SK-N-SH treated with all-trans-retinoic acid at 6 μM for 48 hours (cell line): ENCODE results near the gene HIVEP2.

Source experiments
- ARNTL ChIP-seq: fragments of 450-650 bp; formaldehyde crosslinking; IDR thresholded peaks from 2 replicates; pipeline ENCODE4 v1.5.0; 2020; ENCODE audit warnings: low read depth, mild to moderate bottlenecking, moderate library complexity, borderline replicate concordance
- BACH2 ChIP-seq: fragments of 250-450 bp; sonication (Bioruptor Pico); IDR thresholded peaks from 2 replicates; pipeline ENCODE4 v1.9.0; 2021; ENCODE audit warnings: mild to moderate bottlenecking, borderline replicate concordance
- GLIS3 ChIP-seq: fragments of 250-450 bp; sonication (Bioruptor Pico); IDR thresholded peaks from 2 replicates; pipeline ENCODE4 v1.5.0; 2020; ENCODE audit warnings: mild to moderate bottlenecking, moderate library complexity
- ISL1 ChIP-seq: fragments of 250-450 bp; sonication (Bioruptor Pico); IDR thresholded peaks from 2 replicates; pipeline ENCODE4 v2.1.2; 2022; ENCODE audit warnings: mild to moderate bottlenecking, moderate library complexity
- OSR1 ChIP-seq: fragments of 250-450 bp; sonication (Bioruptor Pico); IDR thresholded peaks from 2 replicates; pipeline ENCODE4 v1.8.0; 2022; ENCODE audit warnings: moderate library complexity, mild to moderate bottlenecking, inconsistent platforms
- RARB ChIP-seq: fragments of 250-450 bp; sonication (Bioruptor Pico); IDR thresholded peaks from 2 replicates; pipeline ENCODE4 v1.8.0; 2021; ENCODE audit warnings: mild to moderate bottlenecking, moderate library complexity
- SNAI2 ChIP-seq: fragments of 250-450 bp; sonication (Bioruptor Pico); IDR thresholded peaks from 2 replicates; pipeline ENCODE4 v1.5.0; 2020; ENCODE audit warnings: mild to moderate bottlenecking, moderate library complexity
- ZC3H10 ChIP-seq: fragments of 250-450 bp; sonication (Bioruptor Pico); IDR thresholded peaks from 2 replicates; pipeline ENCODE4 v1.5.1; 2021; ENCODE audit warnings: mild to moderate bottlenecking, moderate library complexity
- ZFP3 ChIP-seq: fragments of 250-450 bp; sonication (Bioruptor Pico); IDR thresholded peaks from 2 replicates; pipeline ENCODE4 v1.5.0; 2020; ENCODE audit warnings: mild to moderate bottlenecking, moderate library complexity
- ZFP30 ChIP-seq: fragments of 450-650 bp; formaldehyde crosslinking; IDR thresholded peaks from 2 replicates; pipeline ENCODE4 v1.5.0; 2022; ENCODE audit warnings: mild to moderate bottlenecking, moderate library complexity
- ZNF70 ChIP-seq: fragments of 450-650 bp; formaldehyde crosslinking; IDR thresholded peaks from 2 replicates; pipeline ENCODE4 v1.5.0; 2020; ENCODE audit warnings: mild to moderate bottlenecking, moderate library complexity
- TF ChIP-seq, protein P1 (sequence below): fragments of 250-450 bp; sonication (Bioruptor Pico); IDR thresholded peaks from 2 replicates; pipeline ENCODE4 v1.5.1; 2020; ENCODE audit warnings: low read depth, mild to moderate bottlenecking, moderate library complexity
- TF ChIP-seq, protein P2 (sequence below): fragments of 250-450 bp; sonication (Bioruptor Pico); IDR thresholded peaks from 2 replicates; pipeline ENCODE4 v1.8.0; 2020; ENCODE audit warnings: mild to moderate bottlenecking, moderate library complexity, borderline replicate concordance

DNA sequence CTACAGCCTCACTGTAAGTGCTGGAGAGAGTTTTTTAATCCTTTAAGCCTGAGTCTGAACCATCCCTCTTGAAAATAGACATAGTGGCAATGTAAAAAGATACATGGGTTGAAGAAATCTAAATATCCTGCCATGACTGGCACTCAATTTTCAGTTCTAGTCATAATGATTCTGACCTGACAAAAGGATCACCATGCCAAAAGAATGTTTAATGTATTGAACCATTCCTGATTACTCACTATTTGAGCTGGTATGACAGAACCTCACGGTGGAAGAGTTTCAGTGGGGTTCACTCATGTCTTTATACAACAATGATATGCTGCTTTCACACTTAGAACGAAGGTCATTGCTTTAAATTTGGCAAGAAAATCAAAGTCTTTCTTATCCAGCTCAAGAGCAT lies 93.4 kb downstream of the HIVEP2 start:
- TF ChIP-seq BACH2 (CRISPR knock-in tag): no peak
- TF ChIP-seq, protein P1, sequence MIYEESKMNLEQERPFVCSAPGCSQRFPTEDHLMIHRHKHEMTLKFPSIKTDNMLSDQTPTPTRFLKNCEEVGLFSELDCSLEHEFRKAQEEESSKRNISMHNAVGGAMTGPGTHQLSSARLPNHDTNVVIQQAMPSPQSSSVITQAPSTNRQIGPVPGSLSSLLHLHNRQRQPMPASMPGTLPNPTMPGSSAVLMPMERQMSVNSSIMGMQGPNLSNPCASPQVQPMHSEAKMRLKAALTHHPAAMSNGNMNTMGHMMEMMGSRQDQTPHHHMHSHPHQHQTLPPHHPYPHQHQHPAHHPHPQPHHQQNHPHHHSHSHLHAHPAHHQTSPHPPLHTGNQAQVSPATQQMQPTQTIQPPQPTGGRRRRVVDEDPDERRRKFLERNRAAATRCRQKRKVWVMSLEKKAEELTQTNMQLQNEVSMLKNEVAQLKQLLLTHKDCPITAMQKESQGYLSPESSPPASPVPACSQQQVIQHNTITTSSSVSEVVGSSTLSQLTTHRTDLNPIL (CRISPR knock-in tag): no peak
- TF ChIP-seq, protein P2, sequence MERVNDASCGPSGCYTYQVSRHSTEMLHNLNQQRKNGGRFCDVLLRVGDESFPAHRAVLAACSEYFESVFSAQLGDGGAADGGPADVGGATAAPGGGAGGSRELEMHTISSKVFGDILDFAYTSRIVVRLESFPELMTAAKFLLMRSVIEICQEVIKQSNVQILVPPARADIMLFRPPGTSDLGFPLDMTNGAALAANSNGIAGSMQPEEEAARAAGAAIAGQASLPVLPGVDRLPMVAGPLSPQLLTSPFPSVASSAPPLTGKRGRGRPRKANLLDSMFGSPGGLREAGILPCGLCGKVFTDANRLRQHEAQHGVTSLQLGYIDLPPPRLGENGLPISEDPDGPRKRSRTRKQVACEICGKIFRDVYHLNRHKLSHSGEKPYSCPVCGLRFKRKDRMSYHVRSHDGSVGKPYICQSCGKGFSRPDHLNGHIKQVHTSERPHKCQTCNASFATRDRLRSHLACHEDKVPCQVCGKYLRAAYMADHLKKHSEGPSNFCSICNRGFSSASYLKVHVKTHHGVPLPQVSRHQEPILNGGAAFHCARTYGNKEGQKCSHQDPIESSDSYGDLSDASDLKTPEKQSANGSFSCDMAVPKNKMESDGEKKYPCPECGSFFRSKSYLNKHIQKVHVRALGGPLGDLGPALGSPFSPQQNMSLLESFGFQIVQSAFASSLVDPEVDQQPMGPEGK (CRISPR knock-in tag): no peak
- TF ChIP-seq ZFP3 (CRISPR knock-in tag): no peak
- no peak for TF ChIP-seq ZFP30
- TF ChIP-seq RARB (CRISPR knock-in tag): no peak
- no peak for TF ChIP-seq OSR1 (CRISPR knock-in tag)
- TF ChIP-seq ISL1 (CRISPR knock-in tag): no peak
- no peak for TF ChIP-seq ARNTL (CRISPR knock-in tag)
- no peak for TF ChIP-seq ZNF70 (CRISPR knock-in tag)
- no peak for TF ChIP-seq SNAI2
- TF ChIP-seq GLIS3: no peak
- no peak for TF ChIP-seq ZC3H10 (CRISPR knock-in tag)
